ENCODE results near the gene INSM1.

- no peak for TF ChIP-seq EZH2 (IDR thresholded peaks at IDR 0.05; ENCODE audit: low read depth)
- TF ChIP-seq, protein P1, sequence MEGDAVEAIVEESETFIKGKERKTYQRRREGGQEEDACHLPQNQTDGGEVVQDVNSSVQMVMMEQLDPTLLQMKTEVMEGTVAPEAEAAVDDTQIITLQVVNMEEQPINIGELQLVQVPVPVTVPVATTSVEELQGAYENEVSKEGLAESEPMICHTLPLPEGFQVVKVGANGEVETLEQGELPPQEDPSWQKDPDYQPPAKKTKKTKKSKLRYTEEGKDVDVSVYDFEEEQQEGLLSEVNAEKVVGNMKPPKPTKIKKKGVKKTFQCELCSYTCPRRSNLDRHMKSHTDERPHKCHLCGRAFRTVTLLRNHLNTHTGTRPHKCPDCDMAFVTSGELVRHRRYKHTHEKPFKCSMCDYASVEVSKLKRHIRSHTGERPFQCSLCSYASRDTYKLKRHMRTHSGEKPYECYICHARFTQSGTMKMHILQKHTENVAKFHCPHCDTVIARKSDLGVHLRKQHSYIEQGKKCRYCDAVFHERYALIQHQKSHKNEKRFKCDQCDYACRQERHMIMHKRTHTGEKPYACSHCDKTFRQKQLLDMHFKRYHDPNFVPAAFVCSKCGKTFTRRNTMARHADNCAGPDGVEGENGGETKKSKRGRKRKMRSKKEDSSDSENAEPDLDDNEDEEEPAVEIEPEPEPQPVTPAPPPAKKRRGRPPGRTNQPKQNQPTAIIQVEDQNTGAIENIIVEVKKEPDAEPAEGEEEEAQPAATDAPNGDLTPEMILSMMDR (conservative IDR thresholded peaks at IDR 0.05): no peak
These were observed 23.2 kb downstream of the INSM1 start for GRCh38 chr20:20391115-20391514.
